HEK293 (cell line): ENCODE data around the gene MALT1.

ENCODE experiments used
- BCL11A ChIP-seq: fragments of 450-650 bp; formaldehyde crosslinking; IDR thresholded peaks from 2 replicates; pipeline ENCODE4 v1.5.1; 2016; ENCODE audit warnings: low read depth, missing biosample characterization, missing genetic modification characterization
- ZEB2 ChIP-seq: fragments of 450-650 bp; formaldehyde crosslinking; IDR thresholded peaks from 2 replicates; pipeline ENCODE4 v1.5.1; 2016; ENCODE audit warnings: missing biosample characterization, missing genetic modification characterization
- ZFP41 ChIP-seq: fragments of 450-650 bp; formaldehyde crosslinking; IDR thresholded peaks from 2 replicates; pipeline ENCODE4 v1.5.1; 2016; ENCODE audit warnings: missing biosample characterization, missing genetic modification characterization, borderline replicate concordance
- ZNF121 ChIP-seq: fragments of 450-650 bp; formaldehyde crosslinking; IDR thresholded peaks from 2 replicates; pipeline ENCODE4 v1.5.1; 2016; ENCODE audit warnings: missing biosample characterization, missing genetic modification characterization
- ZNF266 ChIP-seq: fragments of 450-650 bp; formaldehyde crosslinking; IDR thresholded peaks from 2 replicates; pipeline ENCODE4 v1.5.1; 2016; ENCODE audit warnings: missing biosample characterization, missing genetic modification characterization, low read depth
- ZNF302 ChIP-seq: fragments of 450-650 bp; formaldehyde crosslinking; IDR thresholded peaks from 2 replicates; pipeline ENCODE4 v1.5.1; 2016; ENCODE audit warnings: missing biosample characterization, missing genetic modification characterization, low read depth
- ZNF37A ChIP-seq: fragments of 450-650 bp; IDR thresholded peaks from 2 replicates; pipeline ENCODE4 v1.5.1; 2018; ENCODE audit warnings: missing biosample characterization, missing genetic modification characterization
- ZNF549 ChIP-seq: fragments of 450-650 bp; IDR thresholded peaks from 2 replicates; pipeline ENCODE4 v1.5.1; 2018; ENCODE audit warnings: missing biosample characterization, missing genetic modification characterization, mild to moderate bottlenecking, inconsistent platforms, moderate library complexity
- ZSCAN23 ChIP-seq: fragments of 450-650 bp; formaldehyde crosslinking; IDR thresholded peaks from 2 replicates; pipeline ENCODE4 v1.5.1; 2016; ENCODE audit warnings: missing biosample characterization, missing genetic modification characterization
- ZXDB ChIP-seq: fragments of 450-650 bp; formaldehyde crosslinking; IDR thresholded peaks from 2 replicates; pipeline ENCODE4 v1.5.1; 2016; ENCODE audit warnings: missing biosample characterization, missing genetic modification characterization
- TF ChIP-seq, protein P1 (sequence below): fragments of 450-650 bp; formaldehyde crosslinking; IDR thresholded peaks from 2 replicates; pipeline ENCODE4 v1.5.1; 2017; ENCODE audit warnings: missing biosample characterization, missing genetic modification characterization
- TF ChIP-seq, protein P2 (sequence below): fragments of 450-650 bp; formaldehyde crosslinking; IDR thresholded peaks from 2 replicates; pipeline ENCODE4 v1.5.1; 2016; ENCODE audit warnings: missing biosample characterization, missing genetic modification characterization
- TF ChIP-seq, protein P3 (sequence below): fragments of 450-650 bp; formaldehyde crosslinking; IDR thresholded peaks from 2 replicates; pipeline ENCODE4 v1.5.1; 2016; ENCODE audit warnings: missing biosample characterization, missing genetic modification characterization
- TF ChIP-seq, protein P4 (sequence below): fragments of 450-650 bp; formaldehyde crosslinking; IDR thresholded peaks from 2 replicates; pipeline ENCODE4 v1.5.1; 2016; ENCODE audit warnings: missing biosample characterization, missing genetic modification characterization

DNA sequence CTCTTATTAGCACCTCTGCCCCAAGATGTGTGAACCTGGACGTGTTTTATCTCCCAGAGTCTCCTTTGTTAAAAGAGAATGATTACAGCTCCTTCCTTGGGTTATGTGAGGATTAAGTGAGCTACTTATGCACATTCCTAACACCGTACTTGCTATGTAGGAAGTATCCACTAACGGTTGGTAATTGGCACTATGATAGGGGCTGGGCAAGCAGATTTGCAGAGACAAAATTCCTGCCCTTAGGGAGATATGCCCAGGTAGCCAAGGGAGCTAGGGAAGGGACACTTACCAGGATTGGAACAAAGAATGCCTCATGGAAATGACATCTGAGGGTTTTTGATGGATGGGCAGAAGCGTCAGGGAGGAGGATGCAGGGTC lies 30.8 kb upstream of the MALT1 start:
- no peak for TF ChIP-seq ZFP41 (tag by site-specific recombination)
- TF ChIP-seq, protein P1, sequence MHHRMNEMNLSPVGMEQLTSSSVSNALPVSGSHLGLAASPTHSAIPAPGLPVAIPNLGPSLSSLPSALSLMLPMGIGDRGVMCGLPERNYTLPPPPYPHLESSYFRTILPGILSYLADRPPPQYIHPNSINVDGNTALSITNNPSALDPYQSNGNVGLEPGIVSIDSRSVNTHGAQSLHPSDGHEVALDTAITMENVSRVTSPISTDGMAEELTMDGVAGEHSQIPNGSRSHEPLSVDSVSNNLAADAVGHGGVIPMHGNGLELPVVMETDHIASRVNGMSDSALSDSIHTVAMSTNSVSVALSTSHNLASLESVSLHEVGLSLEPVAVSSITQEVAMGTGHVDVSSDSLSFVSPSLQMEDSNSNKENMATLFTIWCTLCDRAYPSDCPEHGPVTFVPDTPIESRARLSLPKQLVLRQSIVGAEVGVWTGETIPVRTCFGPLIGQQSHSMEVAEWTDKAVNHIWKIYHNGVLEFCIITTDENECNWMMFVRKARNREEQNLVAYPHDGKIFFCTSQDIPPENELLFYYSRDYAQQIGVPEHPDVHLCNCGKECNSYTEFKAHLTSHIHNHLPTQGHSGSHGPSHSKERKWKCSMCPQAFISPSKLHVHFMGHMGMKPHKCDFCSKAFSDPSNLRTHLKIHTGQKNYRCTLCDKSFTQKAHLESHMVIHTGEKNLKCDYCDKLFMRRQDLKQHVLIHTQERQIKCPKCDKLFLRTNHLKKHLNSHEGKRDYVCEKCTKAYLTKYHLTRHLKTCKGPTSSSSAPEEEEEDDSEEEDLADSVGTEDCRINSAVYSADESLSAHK (tag by site-specific recombination): no peak
- TF ChIP-seq BCL11A (tag by site-specific recombination): no peak
- TF ChIP-seq, protein P2, sequence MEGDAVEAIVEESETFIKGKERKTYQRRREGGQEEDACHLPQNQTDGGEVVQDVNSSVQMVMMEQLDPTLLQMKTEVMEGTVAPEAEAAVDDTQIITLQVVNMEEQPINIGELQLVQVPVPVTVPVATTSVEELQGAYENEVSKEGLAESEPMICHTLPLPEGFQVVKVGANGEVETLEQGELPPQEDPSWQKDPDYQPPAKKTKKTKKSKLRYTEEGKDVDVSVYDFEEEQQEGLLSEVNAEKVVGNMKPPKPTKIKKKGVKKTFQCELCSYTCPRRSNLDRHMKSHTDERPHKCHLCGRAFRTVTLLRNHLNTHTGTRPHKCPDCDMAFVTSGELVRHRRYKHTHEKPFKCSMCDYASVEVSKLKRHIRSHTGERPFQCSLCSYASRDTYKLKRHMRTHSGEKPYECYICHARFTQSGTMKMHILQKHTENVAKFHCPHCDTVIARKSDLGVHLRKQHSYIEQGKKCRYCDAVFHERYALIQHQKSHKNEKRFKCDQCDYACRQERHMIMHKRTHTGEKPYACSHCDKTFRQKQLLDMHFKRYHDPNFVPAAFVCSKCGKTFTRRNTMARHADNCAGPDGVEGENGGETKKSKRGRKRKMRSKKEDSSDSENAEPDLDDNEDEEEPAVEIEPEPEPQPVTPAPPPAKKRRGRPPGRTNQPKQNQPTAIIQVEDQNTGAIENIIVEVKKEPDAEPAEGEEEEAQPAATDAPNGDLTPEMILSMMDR: no peak
- TF ChIP-seq, protein P3, sequence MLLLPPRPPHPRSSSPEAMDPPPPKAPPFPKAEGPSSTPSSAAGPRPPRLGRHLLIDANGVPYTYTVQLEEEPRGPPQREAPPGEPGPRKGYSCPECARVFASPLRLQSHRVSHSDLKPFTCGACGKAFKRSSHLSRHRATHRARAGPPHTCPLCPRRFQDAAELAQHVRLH (tag by site-specific recombination): no peak
- TF ChIP-seq ZNF266 (tag by site-specific recombination): no peak
- no peak for TF ChIP-seq ZNF302 (tag by site-specific recombination)
- no peak for TF ChIP-seq ZNF549
- no peak for TF ChIP-seq ZXDB (tag by site-specific recombination)
- no peak for TF ChIP-seq ZNF37A
- no peak for TF ChIP-seq ZEB2 (tag by site-specific recombination)
- TF ChIP-seq, protein P4, sequence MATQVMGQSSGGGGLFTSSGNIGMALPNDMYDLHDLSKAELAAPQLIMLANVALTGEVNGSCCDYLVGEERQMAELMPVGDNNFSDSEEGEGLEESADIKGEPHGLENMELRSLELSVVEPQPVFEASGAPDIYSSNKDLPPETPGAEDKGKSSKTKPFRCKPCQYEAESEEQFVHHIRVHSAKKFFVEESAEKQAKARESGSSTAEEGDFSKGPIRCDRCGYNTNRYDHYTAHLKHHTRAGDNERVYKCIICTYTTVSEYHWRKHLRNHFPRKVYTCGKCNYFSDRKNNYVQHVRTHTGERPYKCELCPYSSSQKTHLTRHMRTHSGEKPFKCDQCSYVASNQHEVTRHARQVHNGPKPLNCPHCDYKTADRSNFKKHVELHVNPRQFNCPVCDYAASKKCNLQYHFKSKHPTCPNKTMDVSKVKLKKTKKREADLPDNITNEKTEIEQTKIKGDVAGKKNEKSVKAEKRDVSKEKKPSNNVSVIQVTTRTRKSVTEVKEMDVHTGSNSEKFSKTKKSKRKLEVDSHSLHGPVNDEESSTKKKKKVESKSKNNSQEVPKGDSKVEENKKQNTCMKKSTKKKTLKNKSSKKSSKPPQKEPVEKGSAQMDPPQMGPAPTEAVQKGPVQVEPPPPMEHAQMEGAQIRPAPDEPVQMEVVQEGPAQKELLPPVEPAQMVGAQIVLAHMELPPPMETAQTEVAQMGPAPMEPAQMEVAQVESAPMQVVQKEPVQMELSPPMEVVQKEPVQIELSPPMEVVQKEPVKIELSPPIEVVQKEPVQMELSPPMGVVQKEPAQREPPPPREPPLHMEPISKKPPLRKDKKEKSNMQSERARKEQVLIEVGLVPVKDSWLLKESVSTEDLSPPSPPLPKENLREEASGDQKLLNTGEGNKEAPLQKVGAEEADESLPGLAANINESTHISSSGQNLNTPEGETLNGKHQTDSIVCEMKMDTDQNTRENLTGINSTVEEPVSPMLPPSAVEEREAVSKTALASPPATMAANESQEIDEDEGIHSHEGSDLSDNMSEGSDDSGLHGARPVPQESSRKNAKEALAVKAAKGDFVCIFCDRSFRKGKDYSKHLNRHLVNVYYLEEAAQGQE (tag by site-specific recombination): no peak
- no peak for TF ChIP-seq ZNF121
- no peak for TF ChIP-seq ZSCAN23 (tag by site-specific recombination)
